Osteoblast (primary cell): ENCODE measurements around the gene USP54. TPM values are rescaled to one million over a fixed set of nuclear protein-coding genes. Genes with fewer than 3 reads are reported as not detected.

Source experiments
- DNase-seq: peaks from one replicate; pipeline ENCODE4 v3.0.0; 2011; ENCODE audit warnings: low spot score, mixed read lengths; ENCODE audit not compliant: insufficient read length; ENCODE audit errors: missing footprints
- H2AFZ ChIP-seq: 2 replicates; pipeline ENCODE4 v1.6.0; 2011; ENCODE audit warnings: mild to moderate bottlenecking, low read length
- H3K27ac ChIP-seq: 2 replicates; pipeline ENCODE4 v1.5.1; 2011; ENCODE audit warnings: mild to moderate bottlenecking, low read depth, low read length, moderate library complexity
- H3K27me3 ChIP-seq: 2 replicates; pipeline ENCODE4 v1.6.0; 2012; ENCODE audit warnings: mild to moderate bottlenecking, control low read depth, inconsistent platforms, low read length, moderate library complexity; ENCODE audit not compliant: insufficient read depth
- H3K36me3 ChIP-seq: 2 replicates; pipeline ENCODE4 v1.5.1; 2011; ENCODE audit warnings: mild to moderate bottlenecking, low read length, control low read depth, moderate library complexity; ENCODE audit not compliant: insufficient read depth
- H3K4me1 ChIP-seq: 2 replicates; pipeline ENCODE4 v1.5.1; 2011; ENCODE audit warnings: mild to moderate bottlenecking, low read length, control low read depth, moderate library complexity; ENCODE audit not compliant: insufficient read depth
- H3K4me2 ChIP-seq: 2 replicates; pipeline ENCODE4 v1.6.0; 2011; ENCODE audit warnings: mild to moderate bottlenecking, low read length; ENCODE audit not compliant: insufficient read depth
- H3K4me3 ChIP-seq: fragments of 200-600 bp; sonication (generic); 3 replicates; pipeline ENCODE4 v1.5.1; 2012; ENCODE audit warnings: mild to moderate bottlenecking, low read length, inconsistent platforms; ENCODE audit not compliant: insufficient read depth
- H3K79me2 ChIP-seq: 2 replicates; pipeline ENCODE4 v1.6.0; 2012; ENCODE audit warnings: mild to moderate bottlenecking, low read length, control low read depth, inconsistent platforms; ENCODE audit not compliant: insufficient read depth
- H3K9me3 ChIP-seq: 2 replicates; pipeline ENCODE4 v1.5.1; 2011; ENCODE audit warnings: low read depth, low read length, control low read depth
- H4K20me1 ChIP-seq: 2 replicates; pipeline ENCODE4 v1.6.0; 2012; ENCODE audit warnings: mild to moderate bottlenecking, low read length, control low read depth; ENCODE audit not compliant: insufficient read depth
- CTCF ChIP-seq: IDR thresholded peaks from 2 replicates; pipeline ENCODE4 v1.5.1; 2011; ENCODE audit warnings: mild to moderate bottlenecking, low read depth, low read length, moderate library complexity; ENCODE audit errors: extremely low read depth
- total RNA-seq: library from RNA; depleted of rRNA; stranded (reverse); fragments of >200 nt; gene quantifications from 2 replicates; pipeline ENCODE4 v1.2.3, GENCODE V29; 2012

Gene USP54
- total RNA-seq, 1 donor = 25.0 TPM

- Histone ChIP-seq H3K4me1 (no peaks in the 10 kb centered on the region), H3K36me3 (no peaks in the 10 kb centered on the region), H3K9me3 (no peaks in the 10 kb centered on the region), H3K4me2 (no peak overlapping the region), H3K27ac (no peak overlapping the region), H3K4me3 (no peak overlapping the region), H2AFZ (no peak overlapping the region), H4K20me1 (no peaks in the 10 kb centered on the region), H3K27me3 (no peaks in the 10 kb centered on the region), H3K79me2 (no peaks in the 10 kb centered on the region)
- TF ChIP-seq CTCF = no peak
- DNase-seq = peak; percentile 8
Measured at GRCh38 chr10:73609116-73609515, 18.0 kb upstream of the USP54 start.

- H3K4me2 ChIP-seq = no peak overlapping the region
- no peak for DNase-seq
Measured at GRCh38 chr10:73601486-73601921, 10.4 kb upstream of the USP54 start.

GRCh38 chr10:73597346-73597745 lies 6.2 kb upstream of the USP54 start:
- H3K36me3 ChIP-seq = no peaks in the 10 kb centered on the region
- H2AFZ ChIP-seq = no peak overlapping the region
- no peak overlapping the region for H3K4me3 ChIP-seq
- no peak overlapping the region for H3K27ac ChIP-seq
- H3K4me1 ChIP-seq = no peaks in the 10 kb centered on the region
- H3K79me2 ChIP-seq = no peaks in the 10 kb centered on the region
- DNase-seq = peak; percentile 27
- no peaks in the 10 kb centered on the region for H3K27me3 ChIP-seq
- H4K20me1 ChIP-seq = no peaks in the 10 kb centered on the region
- no peak for TF ChIP-seq CTCF
- no peak overlapping the region for H3K4me2 ChIP-seq
- no peaks in the 10 kb centered on the region for H3K9me3 ChIP-seq

More at GRCh38 chr10:73601486-73601921, 10.4 kb upstream of the USP54 start:
- Histone ChIP-seq H3K79me2 (no peaks in the 10 kb centered on the region), H3K9me3 (no peaks in the 10 kb centered on the region), H2AFZ (no peak overlapping the region), H3K36me3 (no peaks in the 10 kb centered on the region), H4K20me1 (no peaks in the 10 kb centered on the region), H3K27ac (no peak overlapping the region), H3K4me3 (no peak overlapping the region), H3K27me3 (no peaks in the 10 kb centered on the region), H3K4me1 (no peaks in the 10 kb centered on the region)
- no peak for TF ChIP-seq CTCF

- H4K20me1 ChIP-seq = no peaks in the 10 kb centered on the region
- no peak for DNase-seq
- no peaks in the 10 kb centered on the region for H3K36me3 ChIP-seq
- H3K4me2 ChIP-seq = no peak overlapping the region
- H3K27ac ChIP-seq = no peak overlapping the region
- H3K4me3 ChIP-seq = no peak overlapping the region
- no peak overlapping the region for H2AFZ ChIP-seq
- no peaks in the 10 kb centered on the region for H3K79me2 ChIP-seq
- H3K27me3 ChIP-seq = no peaks in the 10 kb centered on the region
- TF ChIP-seq CTCF = no peak
- H3K4me1 ChIP-seq = peaks cover 18% of the 10 kb centered on the region
- no peaks in the 10 kb centered on the region for H3K9me3 ChIP-seq
Measured at GRCh38 chr10:73593812-73594211, 2.7 kb upstream of the USP54 start.
